GM18858 (cell line): Measurements from ENCODE around the gene DNM3.

Experiments
- ATAC-seq: cut with Tn5 transposase; IDR thresholded peaks from one replicate; pipeline ENCODE4 v1.9.1; 2021; ENCODE audit not compliant: unreplicated experiment

DNM3 gene

DNA sequence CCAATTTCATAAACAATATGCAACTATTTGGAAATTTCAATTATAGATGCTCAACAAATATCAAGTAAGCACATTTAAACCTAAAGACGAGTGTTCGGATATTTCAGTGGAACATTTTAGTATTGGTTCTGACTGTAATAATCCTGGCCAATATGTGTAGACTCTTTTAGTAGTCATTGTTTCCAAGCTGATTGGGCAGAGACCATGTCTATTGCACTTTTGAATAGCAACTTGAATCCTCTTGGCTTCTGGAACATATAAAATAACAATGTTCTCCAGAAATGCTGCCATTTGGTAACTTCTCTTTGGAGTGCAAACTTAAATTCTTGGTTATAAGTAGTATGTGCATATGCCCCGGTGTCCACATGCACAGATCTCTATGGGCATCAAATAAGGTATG is 373.7 kb downstream of the DNM3 start:
- no peak for ATAC-seq

DNA sequence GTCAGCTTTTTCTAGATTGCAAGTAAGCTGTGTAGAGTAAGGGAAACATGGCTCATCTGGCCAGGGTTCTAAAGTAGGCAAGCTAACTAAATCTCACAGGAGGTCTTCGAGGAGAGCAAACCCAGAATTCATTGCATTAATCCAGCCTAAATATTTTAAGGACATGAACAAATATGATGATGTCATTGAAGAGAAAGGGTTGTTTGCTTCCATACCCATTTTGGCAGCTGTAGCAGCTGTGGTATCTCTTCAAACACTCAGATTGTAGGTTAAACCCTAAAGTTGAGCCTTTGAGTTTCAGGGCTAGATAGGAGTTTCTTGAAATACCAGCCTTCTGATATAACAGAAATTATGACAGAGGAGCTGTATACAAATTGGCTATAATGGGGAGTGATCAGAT is 378.7 kb downstream of the DNM3 start:
- ATAC-seq = no peak

DNA sequence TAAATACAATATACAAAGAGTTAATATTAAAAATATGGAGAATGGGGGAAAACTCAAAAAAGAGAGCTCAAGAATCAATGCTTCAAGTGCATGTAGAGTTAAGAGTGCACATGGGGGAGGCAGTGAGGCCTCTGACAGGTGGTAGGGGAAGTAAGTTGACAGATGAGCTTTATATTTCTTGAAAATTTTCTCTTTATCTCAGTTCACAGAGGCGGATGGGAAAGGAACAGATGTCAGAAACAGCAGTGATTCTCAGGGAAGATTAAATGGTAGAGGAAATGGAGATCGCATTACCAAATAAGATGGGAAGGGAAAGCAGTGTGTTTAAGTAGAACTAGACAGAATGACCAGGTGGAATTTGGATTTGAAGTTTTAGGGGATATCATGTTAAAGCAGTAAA is 379.1 kb downstream of the DNM3 start:
- no peak for ATAC-seq

DNA sequence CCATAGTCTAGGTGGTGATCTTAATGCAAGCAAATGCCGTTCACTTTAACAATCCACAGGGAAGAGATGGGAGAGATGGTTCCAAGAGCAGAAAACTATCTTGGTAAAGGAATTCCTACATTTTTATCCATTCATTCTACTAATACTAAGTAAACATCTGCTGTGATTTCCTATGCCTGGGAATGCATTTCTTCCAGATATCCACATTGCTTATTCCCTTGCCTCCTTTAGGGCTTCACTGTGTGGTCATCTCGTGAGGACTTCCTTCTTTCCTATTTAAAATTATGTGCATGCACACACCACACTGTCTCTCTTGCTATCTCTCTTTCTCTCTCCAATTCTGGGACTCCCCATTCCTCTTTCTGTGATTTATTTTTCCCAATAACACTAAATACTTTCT is 380.1 kb downstream of the DNM3 start:
- no peak for ATAC-seq

DNA sequence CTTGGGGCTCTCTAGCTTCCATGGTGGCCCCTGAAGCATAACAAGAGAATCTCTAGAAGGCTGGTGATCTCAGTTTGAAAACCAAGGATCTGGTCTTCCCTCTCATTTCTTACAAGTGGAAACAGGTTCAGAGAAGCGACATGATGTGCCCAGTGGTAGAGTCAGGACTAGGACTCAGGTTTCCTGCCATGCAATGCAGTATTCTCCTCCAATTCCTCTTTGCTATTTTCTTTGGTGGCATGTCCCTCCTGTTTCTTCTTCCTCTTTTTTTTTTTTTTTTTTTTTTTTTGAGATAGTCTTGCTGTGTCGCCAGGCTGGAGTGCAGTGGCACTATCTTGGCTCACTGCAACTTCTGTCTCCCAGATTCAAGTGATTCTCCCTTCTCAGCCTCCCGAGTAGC is 383.6 kb downstream of the DNM3 start:
- ATAC-seq = no peak

DNA sequence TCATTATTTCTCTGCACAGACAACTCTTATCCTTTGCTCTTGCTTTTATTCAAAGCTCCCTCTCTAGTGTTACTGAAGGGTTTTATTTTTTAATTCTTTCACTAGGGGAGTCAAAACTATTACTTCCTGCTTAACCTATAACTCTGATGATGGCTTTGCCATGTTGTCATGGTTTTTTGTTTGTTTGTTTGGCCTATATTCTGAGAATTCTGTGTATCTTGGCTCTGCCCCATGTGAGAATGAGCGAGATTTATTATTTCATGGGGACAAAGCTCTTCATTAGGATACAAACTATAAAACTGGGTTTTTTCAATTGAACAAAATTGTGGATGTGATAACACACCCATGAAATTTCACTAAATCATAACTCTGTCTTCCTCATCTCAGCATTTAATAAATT is 388.6 kb downstream of the DNM3 start:
- no peak for ATAC-seq

DNA sequence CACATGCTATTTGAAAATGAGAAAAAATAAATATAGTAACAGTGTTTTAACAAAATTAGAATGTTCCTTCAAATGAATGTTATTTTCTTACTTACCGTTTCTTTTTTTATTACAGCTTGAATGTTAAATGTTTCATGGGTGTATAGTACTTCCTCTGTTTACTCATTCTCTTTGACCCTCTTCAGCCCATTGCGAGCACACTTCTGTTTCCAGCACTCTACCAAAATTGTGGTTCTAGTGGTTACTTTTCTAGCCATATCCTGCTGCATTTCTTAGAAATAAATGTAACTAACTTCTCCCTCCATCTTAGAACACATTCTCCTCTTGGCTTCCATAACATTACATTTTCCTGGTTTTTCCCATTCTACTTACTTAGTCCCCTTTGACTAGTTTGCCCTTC is 389.2 kb downstream of the DNM3 start:
- no peak for ATAC-seq

DNA sequence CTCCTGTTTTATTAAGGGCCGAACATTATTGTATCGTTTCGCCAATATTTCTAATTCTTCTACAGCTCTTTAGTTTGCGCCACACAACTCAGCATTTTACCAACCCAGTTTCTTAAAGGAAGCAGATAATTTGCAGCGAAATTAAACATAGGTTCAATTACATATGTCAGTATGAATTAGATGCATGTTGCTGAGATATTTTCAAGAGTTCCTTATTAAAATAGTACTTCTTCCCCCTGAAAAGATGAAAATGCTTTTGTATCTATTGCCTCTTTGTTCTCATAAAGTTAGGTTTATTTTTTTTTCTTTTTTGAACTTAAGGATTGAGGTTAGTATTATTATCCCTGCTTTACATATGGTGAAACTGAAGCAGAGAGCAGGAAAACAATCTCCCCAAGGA is 395.7 kb downstream of the DNM3 start:
- ATAC-seq = no peak

DNA sequence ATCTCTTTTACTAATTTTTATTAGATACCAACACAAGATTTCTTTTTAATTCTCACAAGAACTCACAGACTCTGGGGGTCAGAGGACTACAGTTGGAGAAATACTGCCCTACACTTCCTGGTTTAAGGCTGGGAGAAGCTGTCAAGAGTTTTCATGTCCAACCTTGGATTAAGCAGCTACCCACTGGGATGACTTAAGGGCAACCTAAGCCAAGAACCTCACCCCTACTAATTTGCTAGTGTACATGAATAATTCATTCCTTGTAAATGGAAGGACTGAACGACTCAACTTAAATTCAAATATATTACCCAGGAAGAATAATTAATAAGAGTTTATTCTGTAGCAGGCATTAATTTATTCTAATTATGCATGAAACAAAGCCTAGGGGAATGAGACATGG is 396.9 kb downstream of the DNM3 start:
- ATAC-seq = no peak

DNA sequence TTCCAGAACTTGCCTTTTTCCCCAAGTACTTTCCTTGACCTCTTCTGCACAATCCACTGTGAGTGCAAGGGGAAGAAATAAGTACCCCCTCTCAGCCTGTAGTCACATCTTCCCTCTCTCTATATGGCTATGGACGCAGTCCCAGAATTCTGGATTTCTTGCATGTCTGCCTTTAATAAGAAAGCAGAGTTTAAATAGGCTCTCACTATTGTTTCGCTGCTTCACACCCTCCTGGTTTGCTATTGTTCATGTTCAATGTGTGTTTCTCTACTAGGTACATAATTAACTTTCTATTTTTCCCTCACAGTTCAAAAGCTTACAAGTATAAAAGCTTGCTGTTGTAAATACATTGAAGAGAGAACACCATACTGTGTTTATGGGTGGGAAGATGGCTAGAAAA is 397.7 kb downstream of the DNM3 start:
- ATAC-seq = no peak

DNA sequence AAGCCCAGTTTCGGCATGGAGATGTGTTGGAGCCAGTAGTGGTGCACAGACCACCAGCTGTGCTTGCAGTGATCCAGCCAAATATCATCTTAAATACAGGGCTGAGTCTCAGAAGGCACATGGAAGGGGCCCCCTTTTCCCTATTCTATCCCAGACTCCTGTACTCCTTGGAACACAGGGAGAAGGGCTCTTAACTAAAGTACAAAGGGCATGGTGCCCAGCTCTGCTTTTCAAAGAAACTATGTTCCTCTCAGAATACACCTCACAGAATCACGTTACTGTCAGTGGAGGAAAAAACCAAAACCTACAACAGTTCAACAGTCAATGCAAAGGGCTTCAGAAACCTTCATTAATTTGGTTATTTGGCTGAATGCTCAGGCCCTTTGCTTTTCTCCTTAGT is 398.6 kb downstream of the DNM3 start:
- ATAC-seq = no peak

DNA sequence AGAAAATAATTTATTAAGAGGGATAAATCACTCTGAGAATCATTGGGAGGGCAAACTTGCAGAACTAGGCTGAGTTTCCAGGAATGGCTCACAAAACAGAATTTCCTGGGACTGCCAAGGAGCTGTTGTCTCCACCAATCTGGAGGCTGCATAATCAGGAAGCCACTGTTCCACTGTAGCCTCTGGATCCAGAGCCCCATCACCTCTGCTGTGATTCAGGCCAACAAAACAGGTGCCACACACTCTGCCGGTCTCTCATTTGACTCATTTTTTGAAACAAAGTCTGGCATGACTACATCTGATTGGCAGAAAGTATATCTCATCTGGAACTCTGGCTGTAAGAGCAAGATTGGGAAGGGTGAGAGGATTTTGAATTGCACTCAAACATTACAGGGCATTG is 400.2 kb downstream of the DNM3 start:
- no peak for ATAC-seq

DNA sequence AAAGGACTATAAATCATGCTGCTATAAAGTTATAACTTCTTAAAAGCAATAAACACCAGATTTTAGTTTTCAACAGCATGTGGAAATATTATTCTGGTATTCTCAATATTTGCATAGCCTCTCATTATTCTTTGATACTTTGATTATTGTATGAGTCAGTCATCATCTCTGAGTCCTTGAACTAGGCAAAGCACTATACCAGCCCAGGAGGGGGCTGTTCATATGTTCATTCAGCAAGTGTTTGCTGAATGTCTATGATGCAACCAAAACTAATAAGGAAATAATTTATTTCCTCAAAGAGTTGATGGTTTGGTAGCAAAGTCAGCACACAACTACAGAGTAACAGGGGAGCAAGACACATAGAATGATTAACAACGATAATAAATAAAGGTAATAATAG is 403.6 kb downstream of the DNM3 start:
- ATAC-seq = no peak

DNA sequence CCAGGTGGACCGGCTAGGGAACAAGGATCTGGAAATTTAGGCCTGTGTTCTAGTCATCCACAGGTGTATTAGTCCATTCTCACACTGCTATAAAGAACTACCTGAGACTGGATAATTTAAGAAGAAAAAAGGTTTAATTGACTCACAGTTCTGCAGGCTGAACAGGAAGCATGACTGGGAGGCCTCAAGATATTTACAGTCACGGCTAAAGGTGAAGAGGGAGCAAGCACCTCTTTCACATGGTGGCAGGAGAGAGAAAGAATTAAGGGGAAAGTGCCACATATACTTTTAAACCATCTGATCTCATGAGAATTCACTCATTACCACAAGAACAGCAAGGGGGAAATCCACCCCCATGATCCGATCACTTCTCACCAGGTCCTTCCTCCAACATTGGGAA is 404.5 kb downstream of the DNM3 start:
- ATAC-seq = no peak

DNA sequence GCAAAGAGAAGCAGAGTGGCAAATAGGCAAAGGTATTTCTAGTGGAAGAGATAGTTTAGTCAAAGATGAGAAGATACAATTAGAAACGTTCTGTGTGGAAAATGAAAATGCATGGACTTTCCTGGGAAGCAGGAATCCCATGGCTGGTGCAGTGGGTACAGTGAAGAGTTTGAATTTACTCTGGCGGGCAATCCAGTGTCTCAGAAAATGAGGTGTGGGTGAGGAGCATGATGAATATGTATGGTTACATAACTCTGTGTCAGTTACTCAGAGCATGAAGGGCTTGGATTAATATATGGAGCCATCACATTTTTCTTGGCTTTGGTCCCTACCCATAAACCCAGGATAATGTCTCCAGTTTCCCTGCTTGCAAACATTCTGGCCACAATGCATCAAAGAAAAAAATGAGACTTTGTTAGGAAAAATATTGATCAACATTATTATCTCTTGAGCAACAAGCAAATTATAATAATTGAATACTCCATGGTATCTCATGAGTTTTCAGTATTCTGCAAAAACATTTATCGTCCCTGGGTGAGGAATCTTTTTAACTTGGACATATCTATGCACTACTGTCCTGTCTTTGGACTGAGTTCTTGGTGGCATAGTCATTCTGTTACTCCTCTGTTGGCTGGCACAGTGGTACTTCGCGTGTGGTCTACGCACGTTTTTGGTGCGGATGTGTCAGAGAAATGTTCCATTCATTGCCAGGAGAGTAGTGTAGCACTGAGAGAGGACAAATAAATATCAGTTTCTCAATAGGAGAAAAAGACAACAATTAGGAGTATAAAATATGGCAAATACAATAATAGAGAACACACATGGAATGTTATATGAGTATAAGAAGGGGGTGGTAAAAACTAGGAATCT is 405.5 kb downstream of the DNM3 start:
- no peak for ATAC-seq

DNA sequence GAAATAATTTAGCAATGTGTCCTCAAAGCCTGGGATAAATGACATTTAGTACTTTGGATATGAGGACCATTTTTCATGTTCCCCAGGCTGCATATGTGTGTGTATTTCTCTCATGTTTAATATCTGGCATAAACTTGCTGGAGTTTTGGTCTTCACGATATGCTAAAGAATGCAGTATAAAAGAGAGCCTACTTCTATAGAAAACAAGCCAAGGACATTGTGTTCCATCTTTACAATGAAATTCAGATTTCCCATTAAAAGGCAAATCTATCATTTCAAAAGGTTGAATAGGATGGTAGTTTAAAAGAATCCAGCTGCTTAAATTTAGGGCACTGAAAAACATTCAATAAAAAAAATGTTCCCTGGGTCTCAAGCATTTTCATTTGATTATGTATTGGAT is 410.2 kb downstream of the DNM3 start:
- ATAC-seq = no peak

DNA sequence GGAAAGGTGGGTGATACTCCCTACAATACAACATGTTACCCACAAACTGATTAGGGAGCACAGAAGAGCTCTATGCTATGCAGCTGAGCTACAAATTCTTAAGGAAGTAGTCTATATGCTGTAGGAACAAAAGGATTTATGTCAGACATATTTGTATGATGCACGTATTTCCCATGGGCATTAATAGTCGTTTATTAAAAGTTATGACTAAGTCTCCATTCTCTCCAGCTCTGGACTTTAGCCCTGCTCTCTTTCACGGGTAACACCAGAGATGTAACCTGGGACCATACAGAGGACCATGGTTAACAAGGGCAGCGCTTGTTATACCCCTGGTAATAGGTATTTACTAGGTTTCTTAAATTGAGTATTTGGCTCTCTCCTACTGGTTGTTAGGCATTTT is 411.0 kb downstream of the DNM3 start:
- no peak for ATAC-seq

DNA sequence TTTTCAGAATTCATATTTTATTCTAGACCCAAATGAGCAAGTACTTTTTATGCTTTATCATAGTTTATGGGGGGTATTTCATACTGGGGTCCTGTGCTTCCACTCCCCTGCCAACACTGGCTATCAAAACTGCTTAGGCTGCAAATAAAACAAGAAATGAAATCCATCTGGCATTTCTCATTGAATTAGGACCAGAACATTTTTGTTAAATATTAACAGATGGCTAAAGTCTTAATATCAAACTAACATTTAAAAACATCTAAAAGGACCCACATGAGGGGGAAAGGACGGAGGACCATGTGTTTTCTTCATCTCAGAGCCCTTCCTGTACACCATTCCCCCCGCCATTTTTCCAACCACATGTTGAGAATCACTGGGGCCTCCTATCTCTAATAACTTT is 411.7 kb downstream of the DNM3 start:
- ATAC-seq = no peak

DNA sequence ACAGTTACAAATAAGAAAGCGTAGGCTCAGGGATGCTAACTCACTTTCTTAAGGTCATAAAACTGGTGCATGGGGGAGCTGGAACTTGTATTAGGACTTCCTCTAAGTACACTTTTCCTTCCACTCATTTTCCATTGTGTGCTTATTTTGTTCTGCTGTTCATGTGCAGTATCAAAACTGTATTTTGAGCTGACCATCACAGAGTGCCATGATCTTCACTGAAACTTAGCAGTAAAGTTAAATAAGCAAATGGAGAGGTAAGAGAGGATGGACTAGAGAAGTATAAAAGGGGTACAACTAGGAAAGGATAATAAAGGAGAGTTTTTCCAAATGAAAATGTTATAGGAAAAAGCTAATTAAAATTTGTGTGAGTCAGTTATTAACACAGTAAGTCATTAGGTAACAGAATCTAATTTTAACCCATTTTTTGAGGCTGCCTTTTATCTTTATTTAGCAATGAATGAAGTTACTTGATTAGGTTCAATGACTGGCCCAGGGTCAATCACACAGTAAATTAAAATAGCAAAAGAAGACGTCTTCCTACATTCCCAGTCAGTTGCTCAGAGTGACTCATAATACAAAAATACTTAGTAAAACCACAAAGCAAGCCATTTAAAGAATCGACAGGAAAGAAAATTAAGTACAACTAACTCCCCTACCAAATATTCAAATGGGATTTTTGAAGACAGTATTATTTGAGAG is 413.4 kb downstream of the DNM3 start:
- no peak for ATAC-seq

DNA sequence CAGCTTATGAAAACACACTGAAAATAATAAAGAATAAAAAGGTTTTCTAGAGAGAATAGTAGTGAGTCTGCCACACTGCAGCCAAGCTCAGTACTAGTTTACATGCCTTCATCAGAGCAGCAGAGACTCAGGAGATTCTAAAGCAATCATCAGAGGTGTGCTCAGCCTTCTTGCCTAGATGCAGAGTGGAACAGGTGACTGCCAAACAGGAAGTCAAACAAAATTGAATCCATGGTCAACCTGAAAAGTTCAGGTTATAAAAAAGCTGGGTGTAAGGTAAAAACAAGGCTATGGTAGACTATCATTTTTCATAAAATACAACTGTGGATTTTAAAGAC is 413.9 kb downstream of the DNM3 start:
- ATAC-seq = no peak

DNA sequence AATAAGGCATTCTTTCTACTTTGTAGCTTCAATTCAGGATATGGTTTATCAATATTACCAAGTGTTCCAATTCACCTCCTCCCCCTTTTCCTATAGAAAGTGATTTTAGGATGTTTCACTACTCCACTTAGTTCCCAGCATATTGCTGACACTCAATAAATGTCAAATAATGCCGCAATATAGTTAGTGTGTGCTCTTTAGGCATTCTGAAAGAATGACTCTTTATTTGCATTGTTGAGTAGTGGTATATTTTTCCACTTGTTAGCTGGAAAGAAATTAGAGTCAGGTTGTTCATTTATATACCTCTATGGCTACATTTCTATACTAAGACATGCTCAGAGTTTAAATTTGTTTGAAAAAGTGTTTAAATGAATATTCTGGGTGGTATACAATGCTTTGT is 424.6 kb downstream of the DNM3 start:
- no peak for ATAC-seq

DNA sequence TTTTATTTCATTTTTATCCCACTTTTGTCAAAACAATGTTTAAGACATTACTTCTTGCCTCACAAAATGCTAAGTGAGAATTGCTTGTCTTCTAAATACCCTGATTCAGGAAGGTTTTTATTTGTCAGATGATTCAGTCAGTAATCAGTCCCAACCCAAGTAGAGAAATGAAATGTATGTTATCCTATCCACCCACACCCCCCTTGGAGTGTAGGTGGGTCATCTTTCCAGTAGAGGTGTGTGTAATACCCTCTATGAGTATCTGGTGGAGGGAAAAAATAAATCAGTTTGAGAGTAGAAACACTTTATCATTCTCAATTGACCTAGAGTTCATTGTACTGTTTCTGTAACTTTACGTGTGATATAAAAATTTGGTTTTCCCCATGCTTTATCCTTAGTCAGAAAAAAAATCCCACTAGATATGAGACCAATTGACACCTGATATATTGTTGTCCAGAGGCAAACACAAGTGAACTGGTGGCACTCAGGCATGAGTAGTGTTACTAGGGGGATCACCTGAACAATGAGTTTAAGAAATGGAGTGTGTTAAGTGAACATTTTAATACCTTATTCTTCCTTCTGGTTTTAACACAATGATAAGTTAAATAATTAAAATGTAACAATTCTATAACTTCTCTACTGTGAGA is 425.4 kb downstream of the DNM3 start:
- ATAC-seq = no peak
